ENCODE data around the gene DUS4L.

DNA sequence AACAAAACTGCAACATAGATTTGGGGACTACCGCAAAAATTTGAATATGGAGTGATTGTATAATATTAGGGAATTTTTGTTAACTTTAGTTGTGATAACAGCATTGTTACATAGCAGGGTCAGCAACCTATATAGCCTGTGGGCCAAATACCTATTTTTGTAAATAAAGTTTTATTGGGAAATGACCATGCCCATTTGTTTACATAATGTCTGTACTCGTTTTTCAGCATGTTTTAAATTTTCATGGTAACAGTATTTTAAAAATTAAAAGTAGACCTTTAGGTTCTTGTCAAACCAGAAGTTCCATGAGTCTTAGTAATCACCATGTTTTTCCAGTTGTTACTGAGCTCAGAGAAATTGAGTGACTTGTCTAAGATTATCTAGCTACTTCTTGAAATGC is 20.9 kb downstream of the DUS4L start:
- TF ChIP-seq GATA2 (IDR thresholded peaks at IDR 0.05; ENCODE audit: low read depth, low read length): no peak
- TF ChIP-seq GATA3 (IDR thresholded peaks at IDR 0.05; ENCODE audit: low read depth, low read length): no peak
